HepG2 (cell line): Measurements from ENCODE around the gene ZBTB18. TPM values are rescaled to one million over a fixed set of nuclear protein-coding genes. Genes with fewer than 3 reads are reported as not detected.
A peak's percentile ranks its signal among the peaks of the same experiment; 100 is the strongest.

ENCODE experiments used
- CBX1 ChIP-seq: IDR thresholded peaks from one replicate; pipeline ENCODE4 v1.6.1; 2016; ENCODE audit warnings: antibody characterized with exemption, low read depth
- GABPB1 ChIP-seq: IDR thresholded peaks from 2 replicates; pipeline ENCODE4 v1.6.1; 2016; ENCODE audit warnings: mild to moderate bottlenecking, missing genetic modification reagents, moderate library complexity, missing compliant biosample characterization
- GPN1 ChIP-seq: sonication (generic); formaldehyde crosslinking; IDR thresholded peaks from 2 replicates; pipeline ENCODE4 v1.5.1; 2020; ENCODE audit warnings: missing genetic modification reagents, borderline replicate concordance
- NFYB ChIP-seq: sonication (generic); formaldehyde crosslinking; IDR thresholded peaks from 2 replicates; pipeline ENCODE4 v1.4.0; 2020; ENCODE audit warnings: missing genetic modification reagents
- NR2F1 ChIP-seq, 2 experiments: fragments of 450-650 bp in 1 of 2; formaldehyde crosslinking in 1 of 2; IDR thresholded peaks; 2 replicates each; pipeline versions ENCODE4 v1.5.0 to v1.6.1; 2016 to 2020; ENCODE audit warnings: mild to moderate bottlenecking in 1 of 2, missing compliant biosample characterization in 1 of 2, missing genetic modification reagents in 1 of 2, moderate library complexity in 1 of 2
- SP2 ChIP-seq: sonication (generic); formaldehyde crosslinking; IDR thresholded peaks from 2 replicates; pipeline ENCODE4 v1.5.1; 2020; ENCODE audit warnings: mild to moderate bottlenecking, missing genetic modification reagents
- SRSF1 ChIP-seq: fragments of 200-400 bp; formaldehyde crosslinking; optimal IDR thresholded peaks from 2 replicates; pipeline ENCODE3; 2017; ENCODE audit warnings: mild to moderate bottlenecking, low read depth, low read length, moderate library complexity
- THRA ChIP-seq: sonication (generic); formaldehyde crosslinking; IDR thresholded peaks from 2 replicates; pipeline ENCODE4 v1.4.0; 2020; ENCODE audit warnings: missing genetic modification reagents, borderline replicate concordance
- ZBTB42 ChIP-seq: sonication (generic); formaldehyde crosslinking; IDR thresholded peaks from 2 replicates; pipeline ENCODE4 v1.5.0; 2020; ENCODE audit warnings: mild to moderate bottlenecking, missing genetic modification reagents
- ZNF441 ChIP-seq: sonication (generic); formaldehyde crosslinking; IDR thresholded peaks from 2 replicates; pipeline ENCODE4 v1.7.0; 2021; ENCODE audit warnings: missing genetic modification reagents, borderline replicate concordance
- ZNF451 ChIP-seq: sonication (generic); formaldehyde crosslinking; IDR thresholded peaks from 2 replicates; pipeline ENCODE4 v1.5.0; 2020; ENCODE audit warnings: mild to moderate bottlenecking, missing genetic modification reagents
- ZNF501 ChIP-seq: sonication (generic); formaldehyde crosslinking; IDR thresholded peaks from 2 replicates; pipeline ENCODE4 v1.5.1; 2020; ENCODE audit warnings: mild to moderate bottlenecking, moderate library complexity, missing genetic modification reagents
- polyA plus RNA-seq, 8 experiments: library from polyadenylated mRNA; depleted of rRNA in 3 of 8; stranded (reverse) in 7 of 8; unstranded in 1 of 8; fragments of >200 nt; fragmentation: Illumina TruSeq in 4 of 8; extraction: Trizol in 4 of 8; gene quantifications; 2 replicates each; pipeline versions ENCODE4 v1.2.1 to v1.2.3, GENCODE V29; 2011 to 2016; ENCODE audit warnings: low read depth in 4 of 8, missing spikeins in 1 of 8, mixed read lengths in 1 of 8; ENCODE audit not compliant: insufficient read depth in 1 of 8
- total RNA-seq, 5 experiments: library from RNA; depleted of rRNA; stranded (reverse); fragments of >200 nt; fragmentation: Illumina TruSeq; extraction: Trizol; gene quantifications; 2 replicates each; pipeline ENCODE4 v1.2.3, GENCODE V29; 2016; ENCODE audit warnings: low read depth in 1 of 5
- TF ChIP-seq, protein P1 (sequence below): sonication (generic); formaldehyde crosslinking; IDR thresholded peaks from 2 replicates; pipeline ENCODE4 v1.4.0; 2020; ENCODE audit warnings: missing genetic modification reagents
- TF ChIP-seq, protein P2 (sequence below): sonication (generic); formaldehyde crosslinking; IDR thresholded peaks from 2 replicates; pipeline ENCODE4 v1.4.0; 2020; ENCODE audit warnings: missing genetic modification reagents
- TF ChIP-seq, protein P3 (sequence below): sonication (generic); formaldehyde crosslinking; conservative IDR thresholded peaks from 2 replicates; pipeline ENCODE4 v1.4.0; 2020; ENCODE audit warnings: mild to moderate bottlenecking, missing genetic modification reagents, moderate library complexity
- TF ChIP-seq, protein P4 (sequence below): IDR thresholded peaks from 2 replicates; pipeline ENCODE4 v1.6.1; 2016; ENCODE audit warnings: low read depth

The ZBTB18 gene
- total and polyA plus RNA-seq, 2 of the 13 experiments (the other 11 are each of a cell fraction or from before 2014, with no cell fraction given), result 3.1 to 4.3 TPM

DNA sequence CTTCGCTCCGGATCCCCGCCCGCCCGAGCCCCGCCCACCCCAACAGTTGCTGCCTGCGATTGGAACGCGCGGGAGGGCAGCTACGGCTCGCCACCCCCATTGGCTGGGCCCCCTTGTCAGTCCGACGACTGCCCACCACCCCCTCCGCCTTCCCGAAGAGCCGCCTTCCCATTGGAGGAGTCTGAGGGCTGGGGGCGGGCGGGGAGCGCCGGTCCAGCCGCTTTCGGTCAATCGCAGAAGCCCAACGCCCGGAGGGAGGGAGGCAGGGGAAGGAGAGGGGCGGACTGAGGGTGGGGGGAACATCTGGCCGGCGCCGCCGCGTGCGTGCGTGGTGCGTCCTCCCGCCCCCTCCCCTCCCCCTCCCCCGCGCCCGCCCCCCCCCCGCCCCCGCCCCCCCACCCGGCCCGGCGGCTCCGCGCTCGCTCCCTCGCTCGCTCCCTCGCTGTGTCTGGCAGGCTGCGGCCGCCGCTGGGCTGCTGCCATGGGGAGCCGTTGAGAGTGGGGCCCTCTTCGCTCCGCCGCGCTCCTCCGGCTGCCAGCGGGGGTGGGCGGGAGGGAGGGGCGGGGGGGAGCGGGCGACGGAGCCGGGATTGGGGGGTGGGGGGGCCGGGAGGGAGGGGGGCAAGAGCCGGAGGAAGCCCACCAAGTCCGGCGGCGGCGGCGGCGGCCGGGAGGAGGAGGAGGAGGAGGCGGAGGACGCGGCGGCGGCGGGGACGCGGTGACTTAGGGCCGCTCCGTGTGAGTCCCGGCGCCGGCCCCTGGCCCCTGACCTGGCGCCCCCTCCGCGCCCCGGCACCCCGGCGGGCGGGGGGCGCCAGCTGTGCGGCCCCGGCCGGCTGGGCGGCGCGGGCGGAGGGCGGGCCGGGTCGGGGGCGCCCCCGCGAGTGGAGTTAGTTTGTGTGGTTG lies 2.6 kb upstream of the ZBTB18 start (continued):
- TF ChIP-seq, protein P1, sequence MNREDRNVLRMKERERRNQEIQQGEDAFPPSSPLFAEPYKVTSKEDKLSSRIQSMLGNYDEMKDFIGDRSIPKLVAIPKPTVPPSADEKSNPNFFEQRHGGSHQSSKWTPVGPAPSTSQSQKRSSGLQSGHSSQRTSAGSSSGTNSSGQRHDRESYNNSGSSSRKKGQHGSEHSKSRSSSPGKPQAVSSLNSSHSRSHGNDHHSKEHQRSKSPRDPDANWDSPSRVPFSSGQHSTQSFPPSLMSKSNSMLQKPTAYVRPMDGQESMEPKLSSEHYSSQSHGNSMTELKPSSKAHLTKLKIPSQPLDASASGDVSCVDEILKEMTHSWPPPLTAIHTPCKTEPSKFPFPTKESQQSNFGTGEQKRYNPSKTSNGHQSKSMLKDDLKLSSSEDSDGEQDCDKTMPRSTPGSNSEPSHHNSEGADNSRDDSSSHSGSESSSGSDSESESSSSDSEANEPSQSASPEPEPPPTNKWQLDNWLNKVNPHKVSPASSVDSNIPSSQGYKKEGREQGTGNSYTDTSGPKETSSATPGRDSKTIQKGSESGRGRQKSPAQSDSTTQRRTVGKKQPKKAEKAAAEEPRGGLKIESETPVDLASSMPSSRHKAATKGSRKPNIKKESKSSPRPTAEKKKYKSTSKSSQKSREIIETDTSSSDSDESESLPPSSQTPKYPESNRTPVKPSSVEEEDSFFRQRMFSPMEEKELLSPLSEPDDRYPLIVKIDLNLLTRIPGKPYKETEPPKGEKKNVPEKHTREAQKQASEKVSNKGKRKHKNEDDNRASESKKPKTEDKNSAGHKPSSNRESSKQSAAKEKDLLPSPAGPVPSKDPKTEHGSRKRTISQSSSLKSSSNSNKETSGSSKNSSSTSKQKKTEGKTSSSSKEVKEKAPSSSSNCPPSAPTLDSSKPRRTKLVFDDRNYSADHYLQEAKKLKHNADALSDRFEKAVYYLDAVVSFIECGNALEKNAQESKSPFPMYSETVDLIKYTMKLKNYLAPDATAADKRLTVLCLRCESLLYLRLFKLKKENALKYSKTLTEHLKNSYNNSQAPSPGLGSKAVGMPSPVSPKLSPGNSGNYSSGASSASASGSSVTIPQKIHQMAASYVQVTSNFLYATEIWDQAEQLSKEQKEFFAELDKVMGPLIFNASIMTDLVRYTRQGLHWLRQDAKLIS, result no peak
- TF ChIP-seq SRSF1, result no peak
- no peak for TF ChIP-seq CBX1
- no peak for TF ChIP-seq ZNF451 (CRISPR knock-in tag)
- TF ChIP-seq, protein P2, sequence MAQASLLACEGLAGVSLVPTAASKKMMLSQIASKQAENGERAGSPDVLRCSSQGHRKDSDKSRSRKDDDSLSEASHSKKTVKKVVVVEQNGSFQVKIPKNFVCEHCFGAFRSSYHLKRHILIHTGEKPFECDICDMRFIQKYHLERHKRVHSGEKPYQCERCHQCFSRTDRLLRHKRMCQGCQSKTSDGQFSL (CRISPR knock-in tag), result peak; percentile 86; the same call in 1 of the 2 replicates
- 0 out of 2 replicates have a peak, but pooled peaks have one; percentile 44 for TF ChIP-seq ZBTB42
- peak; percentile 5; the same call in 1 of the 2 replicates for TF ChIP-seq ZNF441 (CRISPR knock-in tag)
- peak; percentile 91 for TF ChIP-seq SP2 (CRISPR knock-in tag)
- no peak for TF ChIP-seq THRA (CRISPR knock-in tag)
- TF ChIP-seq NR2F1 (CRISPR knock-in tag; IDR thresholded peaks at IDR 0.05), result no peak
- TF ChIP-seq, protein P3, sequence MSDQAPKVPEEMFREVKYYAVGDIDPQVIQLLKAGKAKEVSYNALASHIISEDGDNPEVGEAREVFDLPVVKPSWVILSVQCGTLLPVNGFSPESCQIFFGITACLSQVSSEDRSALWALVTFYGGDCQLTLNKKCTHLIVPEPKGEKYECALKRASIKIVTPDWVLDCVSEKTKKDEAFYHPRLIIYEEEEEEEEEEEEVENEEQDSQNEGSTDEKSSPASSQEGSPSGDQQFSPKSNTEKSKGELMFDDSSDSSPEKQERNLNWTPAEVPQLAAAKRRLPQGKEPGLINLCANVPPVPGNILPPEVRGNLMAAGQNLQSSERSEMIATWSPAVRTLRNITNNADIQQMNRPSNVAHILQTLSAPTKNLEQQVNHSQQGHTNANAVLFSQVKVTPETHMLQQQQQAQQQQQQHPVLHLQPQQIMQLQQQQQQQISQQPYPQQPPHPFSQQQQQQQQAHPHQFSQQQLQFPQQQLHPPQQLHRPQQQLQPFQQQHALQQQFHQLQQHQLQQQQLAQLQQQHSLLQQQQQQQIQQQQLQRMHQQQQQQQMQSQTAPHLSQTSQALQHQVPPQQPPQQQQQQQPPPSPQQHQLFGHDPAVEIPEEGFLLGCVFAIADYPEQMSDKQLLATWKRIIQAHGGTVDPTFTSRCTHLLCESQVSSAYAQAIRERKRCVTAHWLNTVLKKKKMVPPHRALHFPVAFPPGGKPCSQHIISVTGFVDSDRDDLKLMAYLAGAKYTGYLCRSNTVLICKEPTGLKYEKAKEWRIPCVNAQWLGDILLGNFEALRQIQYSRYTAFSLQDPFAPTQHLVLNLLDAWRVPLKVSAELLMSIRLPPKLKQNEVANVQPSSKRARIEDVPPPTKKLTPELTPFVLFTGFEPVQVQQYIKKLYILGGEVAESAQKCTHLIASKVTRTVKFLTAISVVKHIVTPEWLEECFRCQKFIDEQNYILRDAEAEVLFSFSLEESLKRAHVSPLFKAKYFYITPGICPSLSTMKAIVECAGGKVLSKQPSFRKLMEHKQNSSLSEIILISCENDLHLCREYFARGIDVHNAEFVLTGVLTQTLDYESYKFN (CRISPR knock-in tag), result 0 out of 2 replicates have a peak, but pooled peaks have one; percentile 17
- peak; percentile 78 for TF ChIP-seq NFYB (CRISPR knock-in tag)
- TF ChIP-seq GPN1 (CRISPR knock-in tag), result no peak
- no peak for TF ChIP-seq ZNF501
- peak; percentile 45 for TF ChIP-seq GABPB1
- TF ChIP-seq, protein P4, sequence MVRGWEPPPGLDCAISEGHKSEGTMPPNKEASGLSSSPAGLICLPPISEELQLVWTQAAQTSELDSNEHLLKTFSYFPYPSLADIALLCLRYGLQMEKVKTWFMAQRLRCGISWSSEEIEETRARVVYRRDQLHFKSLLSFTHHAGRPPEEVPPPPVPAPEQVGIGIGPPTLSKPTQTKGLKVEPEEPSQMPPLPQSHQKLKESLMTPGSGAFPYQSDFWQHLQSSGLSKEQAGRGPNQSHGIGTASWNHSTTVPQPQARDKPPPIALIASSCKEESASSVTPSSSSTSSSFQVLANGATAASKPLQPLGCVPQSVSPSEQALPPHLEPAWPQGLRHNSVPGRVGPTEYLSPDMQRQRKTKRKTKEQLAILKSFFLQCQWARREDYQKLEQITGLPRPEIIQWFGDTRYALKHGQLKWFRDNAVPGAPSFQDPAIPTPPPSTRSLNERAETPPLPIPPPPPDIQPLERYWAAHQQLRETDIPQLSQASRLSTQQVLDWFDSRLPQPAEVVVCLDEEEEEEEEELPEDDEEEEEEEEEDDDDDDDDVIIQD (CRISPR knock-in tag), result no peak
